GM12874 (cell line): ENCODE results near the gene LSR.

ENCODE experiments used
- TF ChIP-seq, protein P1 (sequence below): IDR thresholded peaks from 2 replicates; pipeline ENCODE4 v1.5.1; 2011; ENCODE audit warnings: low read depth, mild to moderate bottlenecking, control low read depth, low read length, moderate library complexity; ENCODE audit not compliant: insufficient read depth

Gene LSR

GRCh38 chr19:35269438-35270117 lies 20.8 kb downstream of the LSR start:
- TF ChIP-seq, protein P1, sequence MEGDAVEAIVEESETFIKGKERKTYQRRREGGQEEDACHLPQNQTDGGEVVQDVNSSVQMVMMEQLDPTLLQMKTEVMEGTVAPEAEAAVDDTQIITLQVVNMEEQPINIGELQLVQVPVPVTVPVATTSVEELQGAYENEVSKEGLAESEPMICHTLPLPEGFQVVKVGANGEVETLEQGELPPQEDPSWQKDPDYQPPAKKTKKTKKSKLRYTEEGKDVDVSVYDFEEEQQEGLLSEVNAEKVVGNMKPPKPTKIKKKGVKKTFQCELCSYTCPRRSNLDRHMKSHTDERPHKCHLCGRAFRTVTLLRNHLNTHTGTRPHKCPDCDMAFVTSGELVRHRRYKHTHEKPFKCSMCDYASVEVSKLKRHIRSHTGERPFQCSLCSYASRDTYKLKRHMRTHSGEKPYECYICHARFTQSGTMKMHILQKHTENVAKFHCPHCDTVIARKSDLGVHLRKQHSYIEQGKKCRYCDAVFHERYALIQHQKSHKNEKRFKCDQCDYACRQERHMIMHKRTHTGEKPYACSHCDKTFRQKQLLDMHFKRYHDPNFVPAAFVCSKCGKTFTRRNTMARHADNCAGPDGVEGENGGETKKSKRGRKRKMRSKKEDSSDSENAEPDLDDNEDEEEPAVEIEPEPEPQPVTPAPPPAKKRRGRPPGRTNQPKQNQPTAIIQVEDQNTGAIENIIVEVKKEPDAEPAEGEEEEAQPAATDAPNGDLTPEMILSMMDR, result peak; percentile 70

- TF ChIP-seq, protein P1, result no peak
Observed at GRCh38 chr19:35270381-35270811, 21.6 kb downstream of the LSR start.

DNA sequence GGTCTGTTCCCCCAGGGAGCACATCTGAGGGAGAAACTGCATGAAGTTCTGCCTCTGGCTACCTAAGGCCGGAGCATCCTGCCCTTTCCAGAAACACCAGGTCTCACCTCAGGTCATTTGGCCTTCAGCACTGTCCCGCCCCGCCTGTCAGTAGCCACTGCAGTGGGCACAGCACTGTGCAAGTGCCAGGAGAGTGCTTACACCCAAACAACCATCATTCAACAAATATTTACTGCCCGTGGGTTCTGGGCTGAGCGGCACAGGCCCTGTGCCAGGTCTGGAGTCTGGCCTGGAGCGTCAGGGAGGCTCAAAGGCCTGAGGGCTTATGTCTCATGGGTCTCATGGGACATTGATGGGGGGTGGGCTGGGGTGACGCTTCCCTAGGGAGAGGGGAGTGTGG lies 22.7 kb downstream of the LSR start:
- TF ChIP-seq, protein P1, result no peak

DNA sequence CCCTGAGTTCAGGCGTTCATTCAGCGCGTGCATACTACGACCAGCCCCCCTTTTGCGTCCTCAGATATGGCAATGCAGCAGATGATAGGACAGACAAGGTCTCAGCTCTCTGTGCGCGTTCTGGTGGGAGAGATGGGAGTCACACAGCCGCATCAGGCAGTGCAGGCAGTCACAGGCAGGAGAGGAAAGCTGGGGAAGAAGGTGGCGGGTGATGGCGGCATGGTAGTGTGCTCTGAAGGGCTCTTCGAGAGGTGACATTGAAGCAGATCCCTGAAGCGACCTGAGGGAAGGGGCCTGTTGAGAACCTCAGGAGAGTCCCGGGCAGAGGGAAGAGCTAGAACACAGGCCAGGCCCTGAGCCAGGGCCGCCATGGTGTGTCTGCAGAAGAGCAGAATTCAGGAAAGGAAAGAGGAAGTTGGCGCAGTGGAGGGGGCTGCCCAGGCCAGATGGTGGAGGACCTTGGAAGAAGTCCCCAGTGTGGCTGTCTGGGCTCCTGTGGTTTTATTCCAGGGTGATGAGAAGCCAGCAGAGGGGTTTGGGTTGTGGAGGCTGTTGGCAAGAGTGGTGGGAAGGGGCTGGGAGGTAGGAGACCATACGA lies 23.4 kb downstream of the LSR start:
- TF ChIP-seq, protein P1, result no peak

DNA sequence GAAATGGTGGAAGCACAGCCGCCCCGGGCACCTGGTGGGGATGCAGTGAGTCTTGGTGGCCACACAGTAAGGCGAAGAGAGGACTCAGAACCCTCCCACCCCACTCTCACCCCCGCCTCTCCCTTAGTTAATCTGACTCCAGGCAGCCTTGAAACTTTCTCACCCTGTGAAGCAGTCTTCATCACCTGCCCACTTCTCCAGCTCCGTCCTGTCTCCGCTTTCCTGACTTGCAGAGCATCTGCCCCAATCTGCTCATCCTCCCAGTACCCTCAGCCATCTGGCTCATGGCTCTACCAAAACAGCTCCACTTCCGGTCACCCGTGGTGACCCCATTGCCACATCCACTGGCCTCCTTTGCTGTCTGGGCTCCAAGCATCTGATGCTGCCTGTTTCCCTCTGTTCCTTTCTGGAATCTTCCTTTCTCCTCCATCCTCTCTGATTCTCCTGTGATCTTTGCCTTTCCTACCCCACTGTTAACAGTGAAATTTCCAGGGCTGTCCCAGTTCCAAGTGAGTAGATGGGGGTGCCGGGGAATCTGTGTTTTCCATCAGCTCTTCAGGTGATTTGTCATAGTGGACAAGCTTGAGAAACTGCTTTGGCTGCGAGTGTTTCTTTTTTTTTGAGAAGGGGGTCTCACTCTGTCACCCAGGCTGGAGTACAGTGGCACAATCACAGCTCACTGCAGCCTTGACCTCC lies 24.3 kb downstream of the LSR start:
- TF ChIP-seq, protein P1, result no peak

- TF ChIP-seq, protein P1, result no peak
Observed at GRCh38 chr19:35273686-35274259, 25.0 kb downstream of the LSR start.

DNA sequence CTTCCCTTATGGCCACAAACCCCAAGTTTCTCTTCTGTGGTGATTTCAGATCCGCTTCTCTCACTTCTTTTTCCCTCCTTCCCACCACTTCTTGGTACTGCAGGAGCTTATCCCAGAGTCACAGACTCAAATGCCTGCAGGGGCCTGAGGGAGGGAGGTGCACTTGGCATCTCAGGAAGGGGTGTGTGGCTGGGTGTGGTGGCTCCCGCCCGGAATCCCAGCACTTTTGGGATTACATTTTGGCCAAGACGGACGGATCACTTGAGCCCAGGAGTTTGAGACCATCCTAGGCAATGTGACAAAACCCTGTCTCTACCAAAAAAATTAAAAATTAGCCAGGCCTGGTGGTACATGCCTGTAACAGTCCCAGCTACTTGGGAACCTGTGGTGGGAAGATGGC lies 25.5 kb downstream of the LSR start:
- TF ChIP-seq, protein P1, result no peak
